HEK293T (cell line): ENCODE data around the gene RAB10.
"Not testable (repeated sequence)": the region's sequence is repeated elsewhere in the genome, so short reads cannot be mapped to it uniquely, and the experiment has no call there.

Experiments
- CTCF ChIA-PET: fragments of 350-600 bp; formaldehyde crosslinking; extraction: SDS; loops from one replicate; lab custom pipeline; 2021; ENCODE audit warnings: antibody characterized with exemption, inconsistent platforms; lab: Yijun Ruan, JAX
- POLR2A ChIA-PET: fragments of 350-600 bp; formaldehyde crosslinking; extraction: SDS; loops from one replicate; lab custom pipeline; 2020; ENCODE audit warnings: antibody characterized with exemption, inconsistent platforms; lab: Yijun Ruan, JAX
- DNase-seq: peaks from one replicate; pipeline ENCODE4 v3.0.0; 2012; ENCODE audit warnings: mixed read lengths; ENCODE audit errors: extremely low spot score
- ARNT ChIP-seq: fragments of 450-650 bp; IDR thresholded peaks from 2 replicates; pipeline ENCODE4 v1.6.1; 2017; ENCODE audit warnings: mild to moderate bottlenecking
- BHLHE40 ChIP-seq: fragments of 450-650 bp; IDR thresholded peaks from 2 replicates; pipeline ENCODE4 v1.6.1; 2016; ENCODE audit warnings: mild to moderate bottlenecking, moderate library complexity, borderline replicate concordance
- CTBP1 ChIP-seq: fragments of 450-650 bp; IDR thresholded peaks from 2 replicates; pipeline ENCODE4 v1.6.1; 2016; ENCODE audit warnings: borderline replicate concordance
- ELF4 ChIP-seq: fragments of 450-650 bp; IDR thresholded peaks from 2 replicates; pipeline ENCODE4 v1.6.1; 2017; ENCODE audit warnings: antibody characterized with exemption
- FOXA1 ChIP-seq: fragments of 450-650 bp; IDR thresholded peaks from 2 replicates; pipeline ENCODE4 v1.6.1; 2016; ENCODE audit warnings: mild to moderate bottlenecking
- FOXK2 ChIP-seq: fragments of 450-650 bp; IDR thresholded peaks from 2 replicates; pipeline ENCODE4 v1.6.1; 2016; ENCODE audit warnings: mild to moderate bottlenecking
- FOXM1 ChIP-seq: fragments of 450-650 bp; IDR thresholded peaks from 2 replicates; pipeline ENCODE4 v1.6.1; 2017; ENCODE audit warnings: mild to moderate bottlenecking, borderline replicate concordance
- HDGF ChIP-seq: fragments of 450-650 bp; IDR thresholded peaks from 2 replicates; pipeline ENCODE4 v1.6.1; 2017; ENCODE audit warnings: antibody characterized with exemption, borderline replicate concordance
- L3MBTL2 ChIP-seq: fragments of 450-650 bp; conservative IDR thresholded peaks from 2 replicates; pipeline ENCODE4 v1.6.1; 2016; ENCODE audit warnings: mild to moderate bottlenecking
- LEF1 ChIP-seq: fragments of 450-650 bp; IDR thresholded peaks from 2 replicates; pipeline ENCODE4 v1.6.1; 2017; ENCODE audit warnings: mild to moderate bottlenecking, borderline replicate concordance
- NFRKB ChIP-seq: fragments of 450-650 bp; IDR thresholded peaks from 2 replicates; pipeline ENCODE4 v1.6.1; 2016; ENCODE audit warnings: mild to moderate bottlenecking, moderate library complexity
- PKNOX1 ChIP-seq: fragments of 450-650 bp; IDR thresholded peaks from 2 replicates; pipeline ENCODE4 v1.6.1; 2016
- SP1 ChIP-seq: fragments of 450-650 bp; IDR thresholded peaks from 2 replicates; pipeline ENCODE4 v1.6.1; 2017
- SUZ12 ChIP-seq: fragments of 450-650 bp; IDR thresholded peaks from 2 replicates; pipeline ENCODE4 v1.6.1; 2016; ENCODE audit warnings: mild to moderate bottlenecking
- TARDBP ChIP-seq: fragments of 450-650 bp; IDR thresholded peaks from 2 replicates; pipeline ENCODE4 v1.6.1; 2016
- ZNF384 ChIP-seq: fragments of 450-650 bp; IDR thresholded peaks from 2 replicates; pipeline ENCODE4 v1.6.1; 2016

The RAB10 gene

GRCh38 chr2:25994509-25994908 lies 39.4 kb upstream of the RAB10 start:
- CTCF ChIA-PET = no interaction called here

DNA sequence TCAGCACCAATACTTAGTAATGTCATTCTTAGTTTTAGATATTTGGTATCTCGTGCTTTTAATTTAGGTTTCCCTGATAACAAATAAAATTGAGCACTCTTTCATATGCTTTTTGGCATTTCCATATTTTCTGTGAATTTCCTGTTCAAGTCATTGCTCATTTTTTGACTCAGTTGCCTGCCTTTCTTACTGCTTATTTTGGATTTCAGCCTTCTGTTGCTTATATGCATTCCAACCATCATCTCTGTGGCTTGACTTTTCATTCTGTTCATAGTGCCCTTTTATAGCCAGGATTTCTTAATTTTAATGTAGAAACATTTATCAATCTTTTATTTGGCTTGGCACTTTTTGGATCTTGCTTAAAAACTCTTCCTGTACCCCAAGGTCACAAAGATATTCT lies 37.0 kb upstream of the RAB10 start:
- DNase-seq = no peak
- POLR2A ChIA-PET = no interaction called here
- no peak for TF ChIP-seq BHLHE40
- no peak for TF ChIP-seq ZNF384
- TF ChIP-seq L3MBTL2 = no peak
- TF ChIP-seq NFRKB = no peak
- no peak for TF ChIP-seq SP1
- no peak for TF ChIP-seq ELF4
- TF ChIP-seq SUZ12 = no peak
- no peak for TF ChIP-seq ARNT
- TF ChIP-seq FOXK2 = no peak
- no peak for TF ChIP-seq PKNOX1
- TF ChIP-seq HDGF = no peak
- CTCF ChIA-PET = no interaction called here

More at GRCh38 chr2:25994509-25994908, 39.4 kb upstream of the RAB10 start:
- no peak for TF ChIP-seq FOXK2
- no peak for TF ChIP-seq TARDBP
- TF ChIP-seq CTBP1 = no peak
- no peak for TF ChIP-seq FOXA1
- TF ChIP-seq HDGF = no peak
- TF ChIP-seq ZNF384 = no peak
- TF ChIP-seq SP1 = no peak
- no peak for TF ChIP-seq BHLHE40
- TF ChIP-seq FOXM1 = no peak
- no peak for TF ChIP-seq L3MBTL2
- TF ChIP-seq ELF4 = no peak
- no peak for TF ChIP-seq PKNOX1
- no peak for TF ChIP-seq SUZ12
- no peak for TF ChIP-seq LEF1
- TF ChIP-seq ARNT = no peak
- POLR2A ChIA-PET = no interaction called here
- no peak for DNase-seq

DNA sequence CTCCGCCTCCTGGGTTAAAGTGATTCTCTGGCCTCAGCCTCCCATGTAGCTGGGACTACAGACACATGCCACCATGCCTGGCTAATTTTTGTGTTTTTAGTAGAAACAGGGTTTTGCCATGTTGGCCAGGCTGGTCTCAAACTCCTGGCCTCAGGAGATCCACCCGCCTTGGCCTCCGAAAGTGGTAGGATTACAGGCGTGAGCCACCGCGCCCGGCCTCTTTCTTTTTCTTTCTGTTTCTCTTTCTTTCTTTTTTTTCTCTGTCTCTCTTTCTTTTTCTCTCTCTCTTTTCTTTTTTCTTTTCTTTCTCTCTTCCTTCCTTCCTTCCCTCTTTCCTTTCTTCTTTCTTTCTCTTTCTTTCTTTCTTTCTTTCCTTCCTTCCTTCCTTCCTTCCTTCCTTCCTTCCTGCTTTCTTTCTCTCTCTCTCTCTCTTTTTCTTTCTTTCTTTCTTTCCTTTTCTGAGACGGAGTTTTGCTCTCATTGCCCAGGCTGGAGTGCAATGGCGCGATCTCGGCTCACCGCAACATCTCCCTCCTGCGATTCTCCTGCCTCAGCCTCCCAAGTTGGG lies 35.0 kb upstream of the RAB10 start:
- CTCF ChIA-PET = interaction anchor here (1.5 kb wide), 1 partner anchor 7 kb away, joined by 4 read pairs; no protein-coding TSS in a partner anchor
- POLR2A ChIA-PET = not testable (repeated sequence)

GRCh38 chr2:25999406-25999805 lies 34.5 kb upstream of the RAB10 start:
- POLR2A ChIA-PET, DNase-seq: not testable (repeated sequence)
- CTCF ChIA-PET = interaction anchor here (0.6 to 1.5 kb wide), 2 partner anchors 8 to 12 kb away, joined by 4 read pairs; no protein-coding TSS in a partner anchor

More for the DNA sequence above, 35.0 kb upstream of the RAB10 start:
- not testable (repeated sequence) for DNase-seq

DNA sequence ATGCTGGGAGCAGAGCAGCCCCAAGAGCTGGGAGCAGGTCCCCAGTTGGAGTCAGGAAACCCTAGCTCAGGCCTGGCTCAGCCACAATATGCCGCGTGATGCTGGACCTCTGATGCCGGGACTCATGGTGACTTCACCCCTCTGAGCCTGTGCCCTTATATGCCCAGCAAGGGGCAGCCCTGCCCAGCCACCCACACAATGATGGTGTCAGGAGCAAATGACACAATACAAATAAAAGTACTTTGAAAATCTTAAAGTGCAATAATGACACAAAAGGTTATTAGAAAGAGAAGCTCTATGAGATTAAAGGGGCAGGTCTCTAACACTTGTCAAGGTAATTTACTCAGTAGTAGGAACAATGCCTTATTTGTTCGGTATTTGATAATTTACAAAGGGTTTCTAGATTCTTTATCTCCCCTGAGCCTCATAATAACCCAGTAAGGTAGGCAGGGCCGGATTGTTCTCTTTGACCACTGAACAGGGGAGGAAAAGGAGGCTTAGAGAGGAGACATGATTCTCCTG lies 33.3 kb upstream of the RAB10 start:
- no peak for DNase-seq
- ChIA-PET CTCF (interaction anchor here (0.7 to 1.5 kb wide), 2 partner anchors 9 to 147 kb away, joined by 3 to 4 read pairs; no protein-coding TSS in a partner anchor), POLR2A (interaction anchor here (1.1 kb wide), 1 partner anchor 122 kb away, joined by 3 read pairs; no protein-coding TSS in a partner anchor)
- TF ChIP-seq FOXA1 (no peak), ELF4 (no peak), NFRKB (no peak), SP1 (no peak), BHLHE40 (no peak), ARNT (no peak), PKNOX1 (no peak), HDGF (no peak), TARDBP (no peak), CTBP1 (no peak), SUZ12 (no peak), FOXK2 (no peak), L3MBTL2 (no peak), FOXM1 (no peak)

- TF ChIP-seq CTBP1 (no peak), NFRKB (no peak), BHLHE40 (no peak), PKNOX1 (no peak), LEF1 (no peak), L3MBTL2 (no peak), HDGF (no peak)
- DNase-seq = no peak
- POLR2A ChIA-PET = no interaction called here
- CTCF ChIA-PET = no interaction called here
Measured at GRCh38 chr2:26001743-26002351, 32.0 kb upstream of the RAB10 start.
